IMR-90 (cell line): ENCODE data around the gene CCHCR1. TPM values are rescaled to one million over a fixed set of nuclear protein-coding genes. Genes with fewer than 3 reads are reported as not detected.

Experiments used
- ATAC-seq: fragments of 200-7000 bp; cut with Tn5 transposase; 2 replicates; pipeline ENCODE4 v1.9.1; 2020; ENCODE audit warnings: low read depth, mild to moderate bottlenecking, moderate library complexity
- BruUV-seq: library from RNA; stranded (reverse); fragments of 400-500 nt; replicated peaks from 2 replicates; lab custom pipeline; 2021; lab: Mats Ljungman, UMichigan
- CTCF ChIA-PET: fragments of 300-600 bp; formaldehyde crosslinking; extraction: SDS; loops from one replicate; lab custom pipeline; 2021; ENCODE audit warnings: antibody characterized with exemption; lab: Yijun Ruan, JAX
- POLR2A ChIA-PET: fragments of 300-600 bp; sonication (Branson Sonifier 250); formaldehyde crosslinking; loops from one replicate; lab custom pipeline; 2022; ENCODE audit warnings: antibody characterized with exemption; ENCODE audit not compliant: unreplicated experiment; lab: Charles Lee
- DNase-seq: peaks from one replicate; pipeline ENCODE4 v3.0.0; 2013
- H2AFZ ChIP-seq: replicated peaks from 2 replicates; pipeline ENCODE3; 2013; ENCODE audit warnings: low read length, mild to moderate bottlenecking; ENCODE audit not compliant: poor library complexity
- H2AK5ac ChIP-seq: 2 replicates; pipeline ENCODE4 v1.6.1; 2013; ENCODE audit warnings: low read depth, low read length, inconsistent platforms
- H2AK9ac ChIP-seq: replicated peaks from 2 replicates; pipeline ENCODE3; 2013; ENCODE audit warnings: mild to moderate bottlenecking, low read depth, low read length, moderate library complexity; ENCODE audit not compliant: poor library complexity
- H2BK120ac ChIP-seq: 2 replicates; pipeline ENCODE4 v1.6.1; 2013; ENCODE audit warnings: low read depth, low read length, inconsistent platforms
- H2BK15ac ChIP-seq: 3 replicates; pipeline ENCODE4 v1.6.1; 2013; ENCODE audit warnings: low read depth, low read length, inconsistent platforms
- H2BK20ac ChIP-seq: 2 replicates; pipeline ENCODE4 v1.6.1; 2013; ENCODE audit warnings: low read depth, mild to moderate bottlenecking, inconsistent platforms, low read length, moderate library complexity
- H2BK5ac ChIP-seq: 2 replicates; pipeline ENCODE4 v1.6.1; 2013; ENCODE audit warnings: mild to moderate bottlenecking, low read depth, low read length, inconsistent platforms; ENCODE audit not compliant: poor library complexity, severe bottlenecking
- H3K14ac ChIP-seq: replicated peaks from 2 replicates; pipeline ENCODE4 v1.6.1; 2013; ENCODE audit warnings: low read depth, low read length, inconsistent platforms
- H3K18ac ChIP-seq: 2 replicates; pipeline ENCODE4 v1.6.1; 2013; ENCODE audit warnings: low read depth, low read length, control low read depth
- H3K23ac ChIP-seq: 2 replicates; pipeline ENCODE4 v1.6.1; 2013; ENCODE audit warnings: low read depth, low read length, inconsistent platforms
- H3K27ac ChIP-seq: 2 replicates; pipeline ENCODE4 v1.5.1; 2013; ENCODE audit warnings: mild to moderate bottlenecking, control low read depth, low read length; ENCODE audit not compliant: insufficient read depth
- H3K27me3 ChIP-seq: 2 replicates; pipeline ENCODE4 v1.6.1; 2013; ENCODE audit warnings: low read length; ENCODE audit not compliant: control insufficient read depth, insufficient read depth
- H3K36me3 ChIP-seq: 2 replicates; pipeline ENCODE4 v1.6.1; 2013; ENCODE audit warnings: low read length, mixed read lengths; ENCODE audit not compliant: control insufficient read depth, insufficient read depth
- H3K4ac ChIP-seq: 2 replicates; pipeline ENCODE4 v1.6.1; 2013; ENCODE audit warnings: low read depth, low read length, inconsistent platforms
- H3K4me1 ChIP-seq: 2 replicates; pipeline ENCODE4 v1.6.1; 2013; ENCODE audit warnings: low read length, mixed read lengths; ENCODE audit not compliant: control insufficient read depth, insufficient read depth
- H3K4me2 ChIP-seq: 2 replicates; pipeline ENCODE4 v1.6.1; 2013; ENCODE audit warnings: low read depth, mild to moderate bottlenecking, control low read depth, low read length, moderate library complexity
- H3K4me3 ChIP-seq: 2 replicates; pipeline ENCODE4 v1.5.1; 2013; ENCODE audit warnings: low read depth, mild to moderate bottlenecking, control low read depth, low read length, moderate library complexity; ENCODE audit not compliant: insufficient read depth
- H3K56ac ChIP-seq: 2 replicates; pipeline ENCODE4 v1.6.1; 2013; ENCODE audit warnings: low read length, inconsistent platforms; ENCODE audit not compliant: insufficient read depth; ENCODE audit errors: extremely low read depth
- H3K79me1 ChIP-seq, 2 experiments: 2 replicates each; pipeline ENCODE4 v1.6.1; 2013; ENCODE audit warnings: low read length in 2 of 2, inconsistent platforms in 1 of 2, low read depth in 1 of 2
- H3K9ac ChIP-seq: 2 replicates; pipeline ENCODE4 v1.6.1; 2013; ENCODE audit warnings: low read depth, low read length, control low read depth
- H3K9me1 ChIP-seq: 2 replicates; pipeline ENCODE4 v1.6.1; 2013; ENCODE audit warnings: low read length, inconsistent platforms; ENCODE audit not compliant: insufficient read depth
- H3K9me3 ChIP-seq: 2 replicates; pipeline ENCODE4 v1.6.1; 2013; ENCODE audit warnings: low read length; ENCODE audit not compliant: control insufficient read depth, insufficient read depth
- H4K20me1 ChIP-seq: 2 replicates; pipeline ENCODE4 v1.6.1; 2013; ENCODE audit warnings: low read length, inconsistent platforms; ENCODE audit not compliant: insufficient read depth
- H4K5ac ChIP-seq: 2 replicates; pipeline ENCODE4 v1.6.1; 2013; ENCODE audit warnings: mild to moderate bottlenecking, low read depth, low read length, control low read depth
- H4K8ac ChIP-seq, 2 experiments: 2 replicates each; pipeline ENCODE4 v1.6.1; 2013; ENCODE audit warnings: low read depth in 2 of 2, low read length in 2 of 2, control low read depth in 1 of 2, inconsistent platforms in 1 of 2
- H4K91ac ChIP-seq: 2 replicates; pipeline ENCODE4 v1.6.1; 2013; ENCODE audit warnings: low read depth, low read length, inconsistent platforms; ENCODE audit not compliant: insufficient read depth
- BHLHE40 ChIP-seq: fragments of 150-350 bp; IDR thresholded peaks from 2 replicates; pipeline ENCODE4 v1.6.1; 2016; ENCODE audit warnings: mild to moderate bottlenecking, low read depth, low read length
- CEBPB ChIP-seq: IDR thresholded peaks from 2 replicates; pipeline ENCODE4 v1.6.1; 2012; ENCODE audit warnings: low read depth, low read length, improper control_type of control experiment
- CHD1 ChIP-seq: IDR thresholded peaks from 2 replicates; pipeline ENCODE4 v1.6.1; 2012; ENCODE audit warnings: low read depth, low read length, improper control_type of control experiment
- FOS ChIP-seq: fragments of 150-350 bp; IDR thresholded peaks from 2 replicates; pipeline ENCODE4 v1.6.1; 2016; ENCODE audit warnings: low read depth, low read length
- MAFK ChIP-seq: IDR thresholded peaks from 2 replicates; pipeline ENCODE4 v1.6.1; 2012; ENCODE audit warnings: low read depth, low read length, improper control_type of control experiment
- MAZ ChIP-seq: IDR thresholded peaks from 2 replicates; pipeline ENCODE4 v1.6.1; 2012; ENCODE audit warnings: low read depth, mild to moderate bottlenecking, low read length, improper control_type of control experiment, moderate library complexity, borderline replicate concordance
- MXI1 ChIP-seq: IDR thresholded peaks from 2 replicates; pipeline ENCODE4 v1.6.1; 2012; ENCODE audit warnings: low read depth, mild to moderate bottlenecking, low read length, moderate library complexity, borderline replicate concordance
- RAD21 ChIP-seq: IDR thresholded peaks from 2 replicates; pipeline ENCODE4 v1.6.1; 2012; ENCODE audit warnings: low read length, improper control_type of control experiment
- RCOR1 ChIP-seq: IDR thresholded peaks from 2 replicates; pipeline ENCODE4 v1.6.1; 2012; ENCODE audit warnings: mild to moderate bottlenecking, low read length, improper control_type of control experiment; ENCODE audit not compliant: insufficient replicate concordance
- RFX5 ChIP-seq: IDR thresholded peaks from 2 replicates; pipeline ENCODE4 v1.8.0; 2012; ENCODE audit warnings: low read depth, mild to moderate bottlenecking, low read length, moderate library complexity
- WGBS, 2 experiments: methylation state at CpG; one replicate each; pipeline versions ENCODE4 v1.1.5 to v1.1.7; 2013; ENCODE audit warnings: missing lambda C conversion rate in 2 of 2; ENCODE audit not compliant: insufficient read length in 1 of 2; ENCODE audit errors: extremely low coverage in 2 of 2; 5-methylcytosine and 5-hydroxymethylcytosine counted together
- dilution Hi-C: fragments of 300-500 bp; cut with HindIII; formaldehyde crosslinking; loops from one replicate; pipeline ENCODE4 v1.14.3; 2018; ENCODE audit warnings: low sequenced_read_pairs; ENCODE audit not compliant: unreplicated experiment
- in situ Hi-C: fragments of 300-500 bp; cut with MboI; formaldehyde crosslinking; loops from 3 replicates; pipeline ENCODE4 v1.14.3; 2019; ENCODE audit warnings: low sequenced_read_pairs, inconsistent platforms, mixed read lengths
- intact Hi-C: fragments of 100-400 bp; cut with micrococcal nuclease; formaldehyde crosslinking; loops from 2 replicates; pipeline ENCODE4 v1.10.0; 2022
- polyA plus RNA-seq, 3 experiments: library from polyadenylated mRNA; depleted of rRNA; stranded (reverse); fragments of >200 nt; gene quantifications; 2 replicates each; pipeline ENCODE4 v1.2.3, GENCODE V29; 2012; ENCODE audit warnings: low replicate concordance in 1 of 3
- total RNA-seq: library from RNA; depleted of rRNA; stranded (reverse); fragments of >200 nt; gene quantifications from 2 replicates; pipeline ENCODE4 v1.2.3, GENCODE V29; 2012
- TF ChIP-seq, protein P1 (sequence below): fragments of 150-350 bp; IDR thresholded peaks from 2 replicates; pipeline ENCODE4 v1.6.1; 2016; ENCODE audit warnings: low read depth, mild to moderate bottlenecking, low read length, moderate library complexity, borderline replicate concordance

CCHCR1 gene
- total and polyA plus RNA-seq, 2 of the 4 experiments (the other 2 are of a cell fraction) = 13.1 to 22.0 TPM

DNA sequence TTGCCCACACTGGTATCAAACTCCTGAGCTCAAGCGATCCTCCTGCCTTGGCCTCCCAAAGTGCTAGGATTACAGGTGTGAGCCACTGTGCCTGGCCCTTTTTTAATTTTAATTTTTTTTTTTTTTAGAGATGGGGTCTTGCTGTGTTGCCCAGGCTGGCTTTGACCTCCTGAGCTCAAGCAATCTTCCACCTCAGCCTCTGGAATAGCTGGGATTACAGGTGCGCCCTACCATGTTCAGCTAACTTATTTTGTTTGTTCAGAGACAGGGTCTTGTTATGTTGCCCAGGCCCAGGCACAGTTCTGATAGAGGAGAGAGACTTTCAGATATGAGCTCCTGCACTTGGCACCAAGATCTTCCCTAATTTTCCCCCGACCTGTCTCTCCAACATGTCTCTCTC, 26.9 kb downstream of the CCHCR1 start:
- TF ChIP-seq RAD21 (no peak), MXI1 (no peak), RCOR1 (no peak), BHLHE40 (no peak), FOS (no peak), CHD1 (no peak), MAZ (no peak), CEBPB (no peak), MAFK (no peak), RFX5 (no peak)
- TF ChIP-seq, protein P1, sequence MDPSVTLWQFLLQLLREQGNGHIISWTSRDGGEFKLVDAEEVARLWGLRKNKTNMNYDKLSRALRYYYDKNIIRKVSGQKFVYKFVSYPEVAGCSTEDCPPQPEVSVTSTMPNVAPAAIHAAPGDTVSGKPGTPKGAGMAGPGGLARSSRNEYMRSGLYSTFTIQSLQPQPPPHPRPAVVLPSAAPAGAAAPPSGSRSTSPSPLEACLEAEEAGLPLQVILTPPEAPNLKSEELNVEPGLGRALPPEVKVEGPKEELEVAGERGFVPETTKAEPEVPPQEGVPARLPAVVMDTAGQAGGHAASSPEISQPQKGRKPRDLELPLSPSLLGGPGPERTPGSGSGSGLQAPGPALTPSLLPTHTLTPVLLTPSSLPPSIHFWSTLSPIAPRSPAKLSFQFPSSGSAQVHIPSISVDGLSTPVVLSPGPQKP = no peak
- Histone ChIP-seq H4K91ac (no peak overlapping the region), H3K23ac (no peak overlapping the region), H3K9ac (no peak overlapping the region), H2BK120ac (no peak overlapping the region), H3K4me1 (no peaks in the 10 kb centered on the region), H2AK9ac (no peak overlapping the region), H3K9me1 (no peaks in the 10 kb centered on the region), H2AFZ (no peak overlapping the region), H3K9me3 (no peaks in the 10 kb centered on the region), H3K14ac (no peak overlapping the region), H3K27me3 (peaks cover 11% of the 10 kb centered on the region), H3K56ac (no peak overlapping the region), H2BK20ac (no peak overlapping the region), H3K4ac (no peak overlapping the region), H2BK5ac (no peak overlapping the region), H2BK15ac (no peak overlapping the region), H4K5ac (no peak overlapping the region), H3K18ac (no peak overlapping the region), H4K8ac (no peak overlapping the region), H3K4me2 (no peak overlapping the region), H2AK5ac (no peak overlapping the region), H4K20me1 (no peaks in the 10 kb centered on the region; the same call in 1 of the 2 replicates), H3K27ac (no peak overlapping the region), H3K4me3 (no peak overlapping the region), H3K36me3 (no peaks in the 10 kb centered on the region), H3K79me1 (no peaks in the 10 kb centered on the region)
- DNase-seq (no peak), ATAC-seq (no peak)
- WGBS, 2 experiments = no CpG with 5 or more reads among the region's 3 CpGs
- POLR2A ChIA-PET = no interaction called here
- CTCF ChIA-PET = no interaction called here
- in situ Hi-C loops (no loop called here), dilution Hi-C loops (no loop called here), intact Hi-C loops (no loop called here)
- BruUV-seq = no TSS peak
